HG02588 (cell line): ENCODE results near the gene RNF125.
A peak's percentile ranks its signal among the peaks of the same experiment; 100 is the strongest.
"Not testable (repeated sequence)": the region's sequence is repeated elsewhere in the genome, so short reads cannot be mapped to it uniquely, and the experiment has no call there.

Experiments
- ATAC-seq: cut with Tn5 transposase; IDR thresholded peaks from one replicate; pipeline ENCODE4 v1.9.1; 2021; ENCODE audit warnings: mild to moderate bottlenecking, moderate library complexity; ENCODE audit not compliant: unreplicated experiment

The RNF125 gene

GRCh38 chr18:32083781-32084180 is 65.2 kb downstream of the RNF125 start:
- ATAC-seq = no peak

GRCh38 chr18:32086881-32087280 is 68.3 kb downstream of the RNF125 start:
- no peak for ATAC-seq

GRCh38 chr18:32090831-32091230 is 72.2 kb downstream of the RNF125 start:
- ATAC-seq = not testable (repeated sequence)

- ATAC-seq = no peak
Observed at GRCh38 chr18:32091325-32091723, 72.7 kb downstream of the RNF125 start.

- peak; percentile 55 for ATAC-seq
Observed at GRCh38 chr18:32091724-32092421, 73.2 kb downstream of the RNF125 start, which contains the start of gene RNF138. RNF138 (plus strand) TSS chr18:32091874; CDS start chr18:32092777, 903 bp downstream.

- peak; percentile 79 for ATAC-seq
Observed at GRCh38 chr18:32092422-32093101, 73.9 kb downstream of the RNF125 start.

GRCh38 chr18:32093102-32093511 is 74.5 kb downstream of the RNF125 start:
- ATAC-seq = peak; percentile 33

GRCh38 chr18:32093523-32093922 is 74.9 kb downstream of the RNF125 start:
- ATAC-seq = no peak

- no peak for ATAC-seq
Observed at GRCh38 chr18:32095192-32095899, 76.7 kb downstream of the RNF125 start.

GRCh38 chr18:32095900-32096229 is 77.2 kb downstream of the RNF125 start:
- no peak for ATAC-seq

- no peak for ATAC-seq
Observed at GRCh38 chr18:32096946-32097345, 78.3 kb downstream of the RNF125 start.

GRCh38 chr18:32104516-32104915 is 85.9 kb downstream of the RNF125 start:
- ATAC-seq = no peak

GRCh38 chr18:32110005-32110404 is 91.4 kb downstream of the RNF125 start:
- ATAC-seq = no peak

- ATAC-seq = no peak
Observed at GRCh38 chr18:32111706-32112105, 93.1 kb downstream of the RNF125 start.

- no peak for ATAC-seq
Observed at GRCh38 chr18:32112826-32113225, 94.2 kb downstream of the RNF125 start.

GRCh38 chr18:32114293-32114942 is 95.8 kb downstream of the RNF125 start:
- ATAC-seq = no peak

GRCh38 chr18:32122039-32122438 is 103.4 kb downstream of the RNF125 start:
- ATAC-seq = no peak
